Mesothelial cell of epicardium (in vitro differentiated cells): ENCODE measurements around the gene PLCG1. TPM values are rescaled to one million over a fixed set of nuclear protein-coding genes. Genes with fewer than 3 reads are reported as not detected.

Source experiments
- DNase-seq, 2 experiments: peaks; one replicate each; pipeline ENCODE4 v3.0.0; 2021; ENCODE audit warnings: low spot score in 2 of 2; ENCODE audit not compliant: unreplicated experiment in 2 of 2
- H3K27ac Mint-ChIP-seq: 2 replicates; pipeline ENCODE4 v1.8.0; 2021; ENCODE audit warnings: mixed read lengths
- H3K27me3 Mint-ChIP-seq: 2 replicates; pipeline ENCODE4 v1.8.0; 2021; ENCODE audit warnings: low read depth, mixed read lengths
- H3K36me3 Mint-ChIP-seq: 2 replicates; pipeline ENCODE4 v1.8.0; 2021; ENCODE audit warnings: mixed read lengths
- H3K4me1 Mint-ChIP-seq: 2 replicates; pipeline ENCODE4 v1.8.0; 2021; ENCODE audit warnings: mixed read lengths
- H3K4me3 Mint-ChIP-seq: 2 replicates; pipeline ENCODE4 v1.8.0; 2021; ENCODE audit warnings: mild to moderate bottlenecking, moderate library complexity, mixed read lengths
- H3K9me3 Mint-ChIP-seq: 2 replicates; pipeline ENCODE4 v1.8.0; 2021; ENCODE audit warnings: mixed read lengths
- CTCF ChIP-seq: fragments of 200-600 bp; sonication (generic); IDR thresholded peaks from one replicate; pipeline ENCODE4 v1.5.0; 2021; ENCODE audit warnings: antibody characterized with exemption; ENCODE audit not compliant: unreplicated experiment
- total RNA-seq: library from RNA; stranded (reverse); gene quantifications from 3 replicates; pipeline ENCODE4 v1.2.1, GENCODE V29; 2021

Gene PLCG1
- total RNA-seq, 1 donor from 2014 or later: 301 TPM

- Mint-ChIP-seq H3K4me1 (no peaks in the 10 kb centered on the region), H3K9me3 (peaks cover 58% of the 10 kb centered on the region), H3K27me3 (no peaks in the 10 kb centered on the region), H3K27ac (no peak overlapping the region), H3K36me3 (peaks cover 42% of the 10 kb centered on the region), H3K4me3 (no peak overlapping the region)
- no peak for DNase-seq
- no peak for TF ChIP-seq CTCF
These were observed 59.4 kb downstream of the PLCG1 start for GRCh38 chr20:41196653-41197225.

GRCh38 chr20:41198443-41198842, 61.1 kb downstream of the PLCG1 start:
- H3K4me1 Mint-ChIP-seq: no peaks in the 10 kb centered on the region
- H3K9me3 Mint-ChIP-seq: peaks cover 54% of the 10 kb centered on the region
- no peaks in the 10 kb centered on the region for H3K27me3 Mint-ChIP-seq
- no peak overlapping the region for H3K4me3 Mint-ChIP-seq
- H3K36me3 Mint-ChIP-seq: peaks cover 48% of the 10 kb centered on the region
- TF ChIP-seq CTCF: no peak
- H3K27ac Mint-ChIP-seq: no peak overlapping the region
- DNase-seq: no peak

- no peak overlapping the region for H3K27ac Mint-ChIP-seq
- H3K4me3 Mint-ChIP-seq: no peak overlapping the region
- TF ChIP-seq CTCF: no peak
- H3K27me3 Mint-ChIP-seq: no peaks in the 10 kb centered on the region
- peaks cover 46% of the 10 kb centered on the region for H3K9me3 Mint-ChIP-seq
- no peak for DNase-seq
- no peaks in the 10 kb centered on the region for H3K4me1 Mint-ChIP-seq
- H3K36me3 Mint-ChIP-seq: peaks cover 49% of the 10 kb centered on the region
These were observed 63.3 kb downstream of the PLCG1 start for GRCh38 chr20:41200446-41201202.

- Mint-ChIP-seq H3K4me1 (no peaks in the 10 kb centered on the region), H3K27me3 (no peaks in the 10 kb centered on the region), H3K4me3 (no peak overlapping the region), H3K9me3 (peaks cover 45% of the 10 kb centered on the region), H3K36me3 (peaks cover 46% of the 10 kb centered on the region), H3K27ac (no peak overlapping the region)
- TF ChIP-seq CTCF: no peak
- DNase-seq: no peak
These were observed 64.4 kb downstream of the PLCG1 start for GRCh38 chr20:41201760-41202159.

- no peak overlapping the region for H3K27ac Mint-ChIP-seq
- DNase-seq: no peak
- peaks cover 42% of the 10 kb centered on the region for H3K9me3 Mint-ChIP-seq
- TF ChIP-seq CTCF: no peak
- H3K4me1 Mint-ChIP-seq: no peaks in the 10 kb centered on the region
- peaks cover 43% of the 10 kb centered on the region for H3K36me3 Mint-ChIP-seq
- no peaks in the 10 kb centered on the region for H3K27me3 Mint-ChIP-seq
- H3K4me3 Mint-ChIP-seq: no peak overlapping the region
These were observed 65.1 kb downstream of the PLCG1 start for GRCh38 chr20:41202426-41202825.
